Transverse colon (tissue), 3 donors: ENCODE results near the gene ADAM29.
"Not testable (repeated sequence)": the region's sequence is repeated elsewhere in the genome, so short reads cannot be mapped to it uniquely, and the experiment has no call there.

Experiments used
- CTCF ChIP-seq, 5 experiments: fragments of 200-600 bp in 3 of 5; fragments of 450-650 bp in 2 of 5; sonication (generic) in 3 of 5; IDR thresholded peaks; 1 replicate in 2 of 5; 2 replicates in 3 of 5; pipeline ENCODE4 v1.5.1; 2016 to 2017; ENCODE audit warnings: antibody characterized with exemption in 5 of 5, inconsistent platforms in 3 of 5, mild to moderate bottlenecking in 2 of 5, moderate library complexity in 1 of 5
- POLR2A ChIP-seq: fragments of 450-650 bp; IDR thresholded peaks from one replicate; pipeline ENCODE4 v1.6.1; 2016; ENCODE audit warnings: antibody characterized with exemption, mild to moderate bottlenecking, moderate library complexity

- TF ChIP-seq POLR2A; CTCF (IDR thresholded peaks at IDR 0.05): not testable (repeated sequence)
Observed at GRCh38 chr4:174873146-174873545, 45.0 kb upstream of the ADAM29 start.
